ENCODE data around the gene BTBD17.

DNA sequence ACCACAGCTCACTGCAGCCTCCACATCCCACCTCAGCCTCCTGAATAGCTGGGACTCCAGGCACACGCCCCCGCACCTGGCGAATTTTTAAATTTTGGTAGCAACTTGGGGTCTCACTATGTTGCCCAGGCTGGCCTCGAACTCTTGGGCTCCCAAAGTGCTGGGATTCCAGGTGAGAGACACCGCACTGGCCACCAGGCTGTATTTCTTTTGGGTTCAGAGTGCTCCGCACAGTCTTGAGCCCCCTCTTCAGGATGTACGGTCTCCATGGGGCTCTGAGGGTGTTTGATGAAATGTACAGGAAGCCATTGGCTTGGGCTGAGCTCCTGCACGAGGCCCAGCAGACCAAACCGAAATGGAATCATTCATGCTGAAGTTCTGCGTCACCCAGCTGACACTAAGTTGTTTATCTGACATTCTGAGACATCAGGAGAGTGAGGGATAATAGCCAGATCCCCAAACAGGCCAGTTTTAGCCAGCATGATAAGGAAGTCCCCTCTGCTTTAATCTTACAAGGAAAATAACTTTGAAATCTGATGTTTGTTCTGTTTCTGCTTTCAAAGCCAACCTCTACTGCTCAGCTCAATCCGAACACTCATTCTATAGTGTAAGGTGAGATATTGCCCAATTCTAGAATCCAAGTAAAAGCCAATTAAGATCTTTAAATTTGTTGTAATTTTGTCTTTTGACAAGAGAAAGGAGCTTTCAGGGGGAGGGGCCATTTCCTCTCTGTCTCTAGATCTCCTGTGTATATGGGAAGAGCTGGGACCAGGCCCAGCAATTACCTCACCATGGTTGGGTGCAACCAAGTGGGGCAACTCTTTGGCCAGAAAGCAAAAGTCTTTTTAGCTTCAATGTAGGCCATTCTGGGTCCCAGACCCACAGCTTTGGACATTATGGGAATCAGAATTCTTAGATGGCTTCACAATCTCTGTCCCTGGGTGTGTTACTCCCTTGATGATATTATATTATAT lies 29.3 kb upstream of the BTBD17 start:
- TF ChIP-seq POLR2A (IDR thresholded peaks at IDR 0.05), result no peak
- TF ChIP-seq, protein P1, sequence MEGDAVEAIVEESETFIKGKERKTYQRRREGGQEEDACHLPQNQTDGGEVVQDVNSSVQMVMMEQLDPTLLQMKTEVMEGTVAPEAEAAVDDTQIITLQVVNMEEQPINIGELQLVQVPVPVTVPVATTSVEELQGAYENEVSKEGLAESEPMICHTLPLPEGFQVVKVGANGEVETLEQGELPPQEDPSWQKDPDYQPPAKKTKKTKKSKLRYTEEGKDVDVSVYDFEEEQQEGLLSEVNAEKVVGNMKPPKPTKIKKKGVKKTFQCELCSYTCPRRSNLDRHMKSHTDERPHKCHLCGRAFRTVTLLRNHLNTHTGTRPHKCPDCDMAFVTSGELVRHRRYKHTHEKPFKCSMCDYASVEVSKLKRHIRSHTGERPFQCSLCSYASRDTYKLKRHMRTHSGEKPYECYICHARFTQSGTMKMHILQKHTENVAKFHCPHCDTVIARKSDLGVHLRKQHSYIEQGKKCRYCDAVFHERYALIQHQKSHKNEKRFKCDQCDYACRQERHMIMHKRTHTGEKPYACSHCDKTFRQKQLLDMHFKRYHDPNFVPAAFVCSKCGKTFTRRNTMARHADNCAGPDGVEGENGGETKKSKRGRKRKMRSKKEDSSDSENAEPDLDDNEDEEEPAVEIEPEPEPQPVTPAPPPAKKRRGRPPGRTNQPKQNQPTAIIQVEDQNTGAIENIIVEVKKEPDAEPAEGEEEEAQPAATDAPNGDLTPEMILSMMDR (IDR thresholded peaks at IDR 0.05), result no peak

All from adrenal gland (tissue), 5 donors.